ENCODE measurements around the gene FASTKD3.

FASTKD3 gene

GRCh38 chr5:7894439-7894838, 25.6 kb upstream of the FASTKD3 start:
- H3K9me3 Mint-ChIP-seq, result no peaks in the 10 kb centered on the region
- peaks cover 7 to 13% of the 10 kb centered on the region in 2 donors for H3K4me1 Mint-ChIP-seq
- ATAC-seq (replicated peaks) (peak in 1 of 2 donors; percentile 16), DNase-seq (no peak)
- no peak overlapping the region for H3K4me3 Mint-ChIP-seq
- H3K27ac Mint-ChIP-seq, result peak overlapping the region; percentile 37
- peaks cover 32 to 71% of the 10 kb centered on the region in 2 donors for H3K36me3 Mint-ChIP-seq
- no peaks in the 10 kb centered on the region for H3K27me3 Mint-ChIP-seq

- H3K36me3 Mint-ChIP-seq, result peaks cover 20 to 57% of the 10 kb centered on the region in 2 donors
- no peaks in the 10 kb centered on the region for H3K27me3 Mint-ChIP-seq
- DNase-seq, result no peak
- peak overlapping the region; percentile 81 for H3K27ac Mint-ChIP-seq
- no peak overlapping the region for H3K4me3 Mint-ChIP-seq
- H3K4me1 Mint-ChIP-seq, result peaks cover 0 to 9% of the 10 kb centered on the region in 2 donors
- ATAC-seq (replicated peaks), result no peak
- H3K9me3 Mint-ChIP-seq, result no peaks in the 10 kb centered on the region
These were observed 20.1 kb upstream of the FASTKD3 start for GRCh38 chr5:7888901-7889300.

GRCh38 chr5:7886849-7887475, 18.1 kb upstream of the FASTKD3 start:
- H3K4me3 Mint-ChIP-seq, result no peak overlapping the region

GRCh38 chr5:7884491-7885267, 15.8 kb upstream of the FASTKD3 start:
- H3K4me1 Mint-ChIP-seq, result peaks cover 9 to 11% of the 10 kb centered on the region in 2 donors
- no peaks in the 10 kb centered on the region for H3K27me3 Mint-ChIP-seq
- no peak overlapping the region for H3K4me3 Mint-ChIP-seq
- peaks cover 27 to 58% of the 10 kb centered on the region in 2 donors for H3K36me3 Mint-ChIP-seq
- H3K27ac Mint-ChIP-seq, result peak overlapping the region; percentile 47
- DNase-seq (no peak), ATAC-seq (replicated peaks) (no peak)
- H3K9me3 Mint-ChIP-seq, result no peaks in the 10 kb centered on the region

More at GRCh38 chr5:7886849-7887475, 18.1 kb upstream of the FASTKD3 start:
- Mint-ChIP-seq H3K27me3 (no peaks in the 10 kb centered on the region), H3K9me3 (no peaks in the 10 kb centered on the region), H3K27ac (no peak overlapping the region), H3K36me3 (peaks cover 16 to 52% of the 10 kb centered on the region in 2 donors), H3K4me1 (peaks cover under 1 to 7% of the 10 kb centered on the region in 2 donors)
- no peak for DNase-seq
- no peak for ATAC-seq (replicated peaks)

- no peak for ATAC-seq (replicated peaks)
- Mint-ChIP-seq H3K27ac (no peak overlapping the region), H3K27me3 (no peaks in the 10 kb centered on the region), H3K9me3 (no peaks in the 10 kb centered on the region), H3K4me1 (peaks cover 16 to 24% of the 10 kb centered on the region in 2 donors), H3K4me3 (no peak overlapping the region), H3K36me3 (peaks cover 32 to 51% of the 10 kb centered on the region in 2 donors)
- no peak for DNase-seq
These were observed 14.1 kb upstream of the FASTKD3 start for GRCh38 chr5:7882926-7883325.

- H3K9me3 Mint-ChIP-seq, result no peaks in the 10 kb centered on the region
- H3K4me3 Mint-ChIP-seq, result no peak overlapping the region
- ATAC-seq (replicated peaks), result no peak
- peaks cover 33 to 57% of the 10 kb centered on the region in 2 donors for H3K36me3 Mint-ChIP-seq
- H3K4me1 Mint-ChIP-seq, result peaks cover 18 to 25% of the 10 kb centered on the region in 2 donors
- DNase-seq, result no peak
- no peaks in the 10 kb centered on the region for H3K27me3 Mint-ChIP-seq
- no peak overlapping the region for H3K27ac Mint-ChIP-seq
These were observed 13.0 kb upstream of the FASTKD3 start for GRCh38 chr5:7881816-7882215.

- H3K27ac Mint-ChIP-seq, result no peak overlapping the region
These were observed 12.3 kb upstream of the FASTKD3 start for GRCh38 chr5:7881091-7881490.

GRCh38 chr5:7878381-7878873, 9.6 kb upstream of the FASTKD3 start:
- no peak overlapping the region for H3K27ac Mint-ChIP-seq
- H3K36me3 Mint-ChIP-seq, result peaks cover 40 to 64% of the 10 kb centered on the region in 2 donors
- H3K4me3 Mint-ChIP-seq, result no peak overlapping the region
- no peaks in the 10 kb centered on the region for H3K27me3 Mint-ChIP-seq
- DNase-seq (peak; percentile 11), ATAC-seq (replicated peaks) (peak; percentile 98 to 99)
- H3K4me1 Mint-ChIP-seq, result peaks cover 22 to 29% of the 10 kb centered on the region in 2 donors
- H3K9me3 Mint-ChIP-seq, result no peaks in the 10 kb centered on the region

More at GRCh38 chr5:7881091-7881490, 12.3 kb upstream of the FASTKD3 start:
- Mint-ChIP-seq H3K4me3 (no peak overlapping the region), H3K27me3 (no peaks in the 10 kb centered on the region), H3K9me3 (no peaks in the 10 kb centered on the region), H3K36me3 (peaks cover 37 to 60% of the 10 kb centered on the region in 2 donors), H3K4me1 (peaks cover 21 to 24% of the 10 kb centered on the region in 2 donors)
- no peak for ATAC-seq (replicated peaks)
- no peak for DNase-seq

- no peak for DNase-seq
- no peaks in the 10 kb centered on the region for H3K9me3 Mint-ChIP-seq
- H3K4me1 Mint-ChIP-seq, result peaks cover 24 to 32% of the 10 kb centered on the region in 2 donors
- no peak overlapping the region for H3K4me3 Mint-ChIP-seq
- H3K27ac Mint-ChIP-seq, result no peak overlapping the region
- no peaks in the 10 kb centered on the region for H3K27me3 Mint-ChIP-seq
- H3K36me3 Mint-ChIP-seq, result peaks cover 43 to 63% of the 10 kb centered on the region in 2 donors
- no peak for ATAC-seq (replicated peaks)
These were observed 9.0 kb upstream of the FASTKD3 start for GRCh38 chr5:7877851-7878250.

GRCh38 chr5:7876867-7877266, 8.0 kb upstream of the FASTKD3 start:
- DNase-seq (no peak), ATAC-seq (replicated peaks) (no peak)
- Mint-ChIP-seq H3K27me3 (no peaks in the 10 kb centered on the region), H3K4me1 (peaks cover 27 to 37% of the 10 kb centered on the region in 2 donors), H3K36me3 (peaks cover 45 to 68% of the 10 kb centered on the region in 2 donors), H3K4me3 (no peak overlapping the region), H3K9me3 (no peaks in the 10 kb centered on the region), H3K27ac (no peak overlapping the region)

GRCh38 chr5:7875151-7875550, 6.3 kb upstream of the FASTKD3 start:
- ATAC-seq (replicated peaks) (no peak), DNase-seq (no peak)
- Mint-ChIP-seq H3K4me1 (peaks cover 27 to 51% of the 10 kb centered on the region in 2 donors), H3K27me3 (no peaks in the 10 kb centered on the region), H3K4me3 (no peak overlapping the region), H3K9me3 (no peaks in the 10 kb centered on the region), H3K36me3 (peaks cover 30 to 59% of the 10 kb centered on the region in 2 donors), H3K27ac (no peak overlapping the region)

- DNase-seq (no peak), ATAC-seq (replicated peaks) (no peak)
- Mint-ChIP-seq H3K27ac (no peak overlapping the region), H3K4me3 (no peak overlapping the region), H3K4me1 (peaks cover 30 to 56% of the 10 kb centered on the region in 2 donors), H3K27me3 (no peaks in the 10 kb centered on the region), H3K9me3 (no peaks in the 10 kb centered on the region), H3K36me3 (peaks cover 30 to 59% of the 10 kb centered on the region in 2 donors)
These were observed 5.8 kb upstream of the FASTKD3 start for GRCh38 chr5:7874639-7875038.

GRCh38 chr5:7873216-7873615, 4.4 kb upstream of the FASTKD3 start:
- Mint-ChIP-seq H3K27me3 (no peaks in the 10 kb centered on the region), H3K4me3 (no peak overlapping the region), H3K4me1 (peaks cover 24 to 47% of the 10 kb centered on the region in 2 donors), H3K9me3 (no peaks in the 10 kb centered on the region), H3K36me3 (peaks cover 25 to 55% of the 10 kb centered on the region in 2 donors), H3K27ac (no peak overlapping the region)
- no peak for DNase-seq
- no peak for ATAC-seq (replicated peaks)

GRCh38 chr5:7872517-7873130, 3.8 kb upstream of the FASTKD3 start:
- Mint-ChIP-seq H3K36me3 (peaks cover 23 to 51% of the 10 kb centered on the region in 2 donors), H3K9me3 (no peaks in the 10 kb centered on the region), H3K4me1 (peaks cover 22 to 44% of the 10 kb centered on the region in 2 donors), H3K27ac (peak overlapping the region; percentile 16), H3K27me3 (no peaks in the 10 kb centered on the region), H3K4me3 (no peak overlapping the region)
- DNase-seq (no peak), ATAC-seq (replicated peaks) (no peak)

Data from stimulated activated naive B cell treated with anti-CD40 and anti-IgM and Interleukin-4, amounts not matched to agents 10 μg/mL and 1 μg/mL and 100 μg/mL, for 72 hours (primary cell).